Stimulated activated CD4-positive, alpha-beta T cell treated with anti-CD3 and anti-CD28 coated beads, Interleukin-2, amount 100 ng/mL, for 48 hours (primary cell): ENCODE data around the gene TM6SF1.
"Not testable (repeated sequence)": the region's sequence is repeated elsewhere in the genome, so short reads cannot be mapped to it uniquely, and the experiment has no call there.

Source experiments
- DNase-seq, 2 donors: peaks; one replicate each; pipeline ENCODE4 v3.0.0-alpha.2; 2020

Gene TM6SF1

DNA sequence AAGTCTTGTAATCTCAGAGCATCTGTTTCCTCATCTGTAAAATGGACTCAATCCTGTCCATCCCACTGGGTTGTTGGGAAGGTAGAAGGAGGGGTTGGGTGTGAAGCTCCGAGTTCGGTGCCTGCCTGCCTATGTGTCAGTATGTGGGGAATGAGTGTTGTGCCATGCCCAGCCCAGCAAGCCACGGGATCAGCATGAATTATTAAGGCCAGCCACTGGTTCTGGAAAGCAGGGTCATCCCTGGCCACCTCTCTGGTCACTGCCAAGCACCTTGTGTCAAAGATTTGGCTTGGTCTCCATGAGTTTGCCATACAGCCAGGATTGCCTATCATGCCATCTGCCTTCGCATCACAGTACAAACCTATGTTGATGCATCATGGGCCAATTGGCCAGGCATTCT, 11.5 kb downstream of the TM6SF1 start:
- no peak for DNase-seq

DNA sequence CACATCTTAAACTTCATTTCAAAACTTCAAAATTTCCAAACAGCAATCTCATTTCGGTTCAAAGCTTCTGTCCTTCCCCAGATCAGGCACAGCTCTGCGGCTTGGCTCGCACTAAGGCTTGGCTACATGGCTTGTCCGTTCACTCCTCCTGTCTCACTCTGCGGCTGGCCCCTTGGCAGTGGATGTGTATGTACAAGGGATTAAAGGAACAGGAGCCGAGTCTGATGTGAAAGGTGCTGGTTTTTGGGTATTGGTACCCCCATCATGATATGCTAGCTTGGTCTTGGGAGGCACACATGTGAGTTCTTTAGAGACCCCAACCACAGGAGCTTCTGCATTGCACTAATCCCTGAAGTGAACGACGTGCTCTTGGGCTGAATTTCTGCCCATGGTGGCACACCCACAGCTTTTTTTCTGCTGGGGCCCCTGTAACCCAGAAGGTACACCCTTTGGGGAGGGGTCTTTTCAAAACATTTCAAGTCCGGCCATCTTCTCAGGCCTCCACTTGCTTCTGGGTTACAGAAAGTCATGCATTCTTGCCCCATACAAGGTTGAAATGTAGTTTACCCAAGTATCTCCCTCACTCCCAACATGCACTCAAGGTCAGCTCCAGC, 12.6 kb downstream of the TM6SF1 start:
- no peak for DNase-seq

DNA sequence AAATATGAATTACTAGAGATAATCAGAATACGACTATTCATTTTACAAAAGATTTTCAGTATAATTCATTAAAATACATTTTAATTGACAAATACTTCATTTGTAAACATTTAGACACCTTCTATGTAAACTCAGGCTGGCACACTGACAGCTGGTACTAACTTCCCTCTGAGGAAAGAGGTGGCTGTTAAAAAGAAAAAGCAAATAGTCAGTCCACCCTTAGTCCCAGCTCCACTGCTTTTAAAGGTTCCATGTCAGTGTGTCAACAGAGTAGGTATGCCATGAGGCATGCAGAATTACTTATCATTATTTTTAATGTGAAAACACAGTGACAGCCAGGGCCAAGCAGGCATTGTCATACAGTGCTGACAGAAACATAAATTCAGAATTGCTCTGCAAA, 16.1 kb downstream of the TM6SF1 start:
- no peak for DNase-seq

DNA sequence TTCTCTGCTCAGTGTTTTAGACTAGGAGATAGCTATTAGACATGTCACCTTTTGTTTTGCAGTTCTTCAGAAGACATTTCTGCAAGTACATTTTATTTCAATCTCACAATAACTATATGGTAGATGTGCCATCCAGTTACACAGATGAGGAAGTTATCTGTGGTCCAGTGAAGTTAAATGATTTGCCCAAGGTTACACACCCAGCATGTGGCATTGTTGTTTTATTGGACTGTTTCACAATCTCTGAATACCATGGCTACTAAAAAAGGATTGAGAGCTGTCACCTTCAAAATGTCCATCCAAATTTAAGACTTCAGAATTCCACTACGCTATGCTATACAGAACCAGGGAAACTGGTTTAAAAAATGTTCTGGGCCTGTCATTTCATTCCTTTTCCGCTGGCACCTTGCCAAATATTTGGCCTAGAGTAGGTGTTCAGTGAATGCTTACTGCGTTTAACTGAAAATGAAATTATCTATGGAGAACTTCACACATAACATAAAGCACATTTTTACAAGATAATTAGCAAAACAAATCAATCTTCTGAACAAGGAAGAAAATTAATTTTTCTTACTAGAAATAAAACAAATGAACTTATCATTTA, 20.2 kb downstream of the TM6SF1 start:
- DNase-seq = no peak

DNA sequence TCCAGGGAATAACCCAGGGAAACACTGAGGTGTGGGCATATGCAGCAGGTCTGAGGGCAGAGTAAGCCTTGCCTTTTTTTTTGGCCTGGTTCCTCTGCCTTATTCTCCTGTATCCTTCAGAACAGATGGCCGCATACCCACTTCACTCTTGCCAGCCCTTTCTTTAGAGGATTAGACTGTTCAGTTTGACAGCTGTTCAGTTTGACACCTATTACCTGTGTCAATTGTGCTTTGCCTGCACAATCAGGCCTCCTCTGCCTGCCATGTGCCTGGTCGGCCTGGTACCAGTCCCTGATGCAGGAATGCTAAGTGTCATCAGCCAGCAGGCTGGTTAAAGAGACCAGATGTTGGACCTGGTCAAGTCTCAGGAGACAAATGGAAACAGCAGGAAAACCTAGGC, 22.3 kb downstream of the TM6SF1 start:
- DNase-seq = no peak

DNA sequence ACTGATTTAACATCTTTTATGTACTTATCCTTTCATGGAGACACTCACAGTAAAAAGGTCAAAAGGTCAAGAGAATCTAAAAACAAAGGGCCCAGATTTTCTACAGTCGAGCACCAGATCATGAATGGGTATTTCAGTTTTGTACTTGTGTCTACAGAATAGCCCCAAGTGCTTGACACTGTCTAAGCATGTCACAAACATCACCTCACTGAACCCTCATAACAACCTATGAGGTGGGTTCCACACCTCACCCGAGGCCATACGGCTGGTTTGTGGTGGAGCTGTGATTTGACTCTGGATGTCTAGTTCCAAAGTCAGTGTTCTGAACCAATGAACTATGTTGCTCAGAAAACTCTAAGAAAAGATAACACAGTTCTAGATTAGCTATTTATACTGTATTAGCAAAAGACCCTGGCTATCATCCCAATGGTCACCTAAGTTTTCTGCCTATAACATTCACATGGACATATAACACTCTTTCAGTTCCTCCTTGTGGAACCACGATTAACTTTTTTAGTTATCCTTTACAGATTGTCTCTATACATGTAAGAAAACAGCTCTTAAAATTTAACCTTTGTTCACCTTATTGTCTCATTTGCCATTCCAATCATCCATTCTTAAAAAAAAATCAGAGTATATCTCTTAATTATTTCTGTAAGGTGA, 25.5 kb downstream of the TM6SF1 start:
- DNase-seq = no peak

DNA sequence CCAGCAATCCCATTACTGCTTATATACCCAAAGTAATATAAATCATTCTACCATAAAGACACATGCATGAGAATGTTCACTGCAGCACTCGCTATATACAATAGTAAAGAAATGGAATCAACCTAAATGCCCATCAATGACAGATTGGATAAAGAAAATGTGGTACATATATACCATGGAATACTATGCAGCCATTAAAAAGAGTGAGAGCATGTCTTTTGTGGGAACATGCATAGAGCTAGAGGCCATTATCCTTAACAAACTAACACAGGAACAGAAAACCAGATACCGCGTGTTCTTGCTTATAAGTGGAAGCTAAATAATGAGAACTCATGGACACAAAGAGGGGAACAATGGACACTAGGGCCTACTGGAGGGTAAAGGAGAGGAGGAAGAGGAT, 34.7 kb downstream of the TM6SF1 start:
- not testable (repeated sequence) for DNase-seq

DNA sequence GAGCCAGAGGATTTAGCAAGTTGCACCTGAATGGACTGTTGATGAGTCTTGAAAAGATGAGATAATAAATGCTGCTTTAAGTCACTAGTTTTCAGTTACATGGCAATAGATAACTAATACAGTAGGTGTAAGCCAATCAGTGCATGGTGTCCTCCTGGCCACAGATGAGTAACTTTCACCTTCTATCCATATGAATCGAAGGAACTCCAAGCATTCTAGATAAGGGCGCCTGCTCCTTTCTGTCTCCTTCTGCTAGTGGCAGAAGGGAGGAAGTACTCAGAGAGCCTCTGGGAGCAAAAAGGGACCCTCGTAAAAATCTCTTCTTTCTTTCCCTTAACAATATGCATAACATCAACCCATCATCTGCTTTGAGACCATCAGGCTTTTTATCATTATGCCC, 37.3 kb downstream of the TM6SF1 start:
- DNase-seq = no peak

DNA sequence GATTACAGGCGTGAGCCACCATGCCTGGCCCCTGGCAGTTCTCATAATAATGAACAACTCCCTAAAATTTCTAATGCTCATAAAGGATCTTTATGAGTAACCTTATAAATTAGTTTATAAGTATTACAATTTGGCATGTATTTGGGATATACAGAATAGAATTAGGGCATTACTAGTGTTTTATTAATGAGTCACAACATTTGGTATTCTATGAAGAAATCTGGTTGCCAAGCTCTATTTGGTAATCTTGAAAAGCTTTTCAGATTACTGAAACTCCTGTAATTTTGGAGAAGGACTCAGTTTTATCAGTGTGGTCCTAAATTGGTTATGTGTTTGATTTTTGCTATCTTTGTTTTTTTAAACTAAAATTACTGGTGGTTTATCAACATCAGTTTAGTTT, 45.8 kb downstream of the TM6SF1 start:
- no peak for DNase-seq

DNA sequence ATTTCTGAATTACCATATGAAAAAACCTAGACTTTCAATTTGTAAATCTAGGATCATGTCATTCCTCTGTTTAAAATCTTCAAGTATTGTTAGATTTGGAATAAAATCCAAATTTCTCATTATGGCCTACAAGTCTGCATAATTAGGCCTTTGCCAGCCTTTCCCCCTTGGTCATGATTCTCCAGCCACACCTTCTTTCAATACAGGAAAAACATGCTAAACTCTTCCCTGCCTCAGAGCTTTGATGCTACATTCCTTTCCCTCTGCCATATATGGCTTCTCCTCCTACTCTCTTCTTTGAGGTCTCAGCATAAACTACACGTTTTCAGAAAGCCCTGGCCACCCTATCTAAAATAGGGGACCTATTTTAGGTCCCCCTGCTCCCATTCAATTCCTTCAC, 48.5 kb downstream of the TM6SF1 start:
- no peak for DNase-seq

DNA sequence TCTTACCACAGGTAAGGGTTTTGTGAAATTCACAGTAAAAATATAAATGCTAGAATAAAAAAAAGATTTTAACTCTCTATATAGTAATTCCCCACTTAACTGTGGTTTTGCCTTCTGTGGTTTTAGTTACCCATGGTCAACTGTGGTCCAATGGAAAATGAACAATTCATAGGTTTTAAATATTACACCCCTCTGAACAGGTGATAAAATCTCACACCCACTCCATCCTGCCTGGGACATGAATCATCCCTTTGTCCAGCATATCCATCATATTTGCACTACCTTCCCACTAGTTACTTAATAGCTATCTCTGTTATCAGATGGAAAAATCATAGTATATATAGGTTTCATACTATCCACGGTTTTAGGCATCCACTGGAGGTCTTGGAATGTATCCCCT, 50.9 kb downstream of the TM6SF1 start:
- no peak for DNase-seq

DNA sequence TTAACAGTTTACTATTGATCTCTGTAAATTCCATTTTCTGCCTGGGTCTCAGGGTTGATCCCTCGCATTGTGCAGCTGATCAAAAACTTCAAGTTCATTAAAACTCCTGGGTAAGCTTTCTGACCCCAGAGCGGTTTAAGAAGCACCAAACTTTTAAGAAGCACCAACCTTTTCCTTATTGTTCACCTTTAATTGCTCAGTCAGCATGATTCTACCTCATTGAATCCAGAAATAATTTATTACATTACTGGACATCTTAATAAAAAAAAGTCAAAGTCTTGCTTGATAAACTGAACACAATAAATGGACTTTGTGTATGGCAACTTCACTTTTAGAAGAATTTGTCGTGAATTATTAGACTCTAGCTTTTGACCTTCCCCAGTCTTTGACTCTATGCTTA, 53.3 kb downstream of the TM6SF1 start:
- no peak for DNase-seq

DNA sequence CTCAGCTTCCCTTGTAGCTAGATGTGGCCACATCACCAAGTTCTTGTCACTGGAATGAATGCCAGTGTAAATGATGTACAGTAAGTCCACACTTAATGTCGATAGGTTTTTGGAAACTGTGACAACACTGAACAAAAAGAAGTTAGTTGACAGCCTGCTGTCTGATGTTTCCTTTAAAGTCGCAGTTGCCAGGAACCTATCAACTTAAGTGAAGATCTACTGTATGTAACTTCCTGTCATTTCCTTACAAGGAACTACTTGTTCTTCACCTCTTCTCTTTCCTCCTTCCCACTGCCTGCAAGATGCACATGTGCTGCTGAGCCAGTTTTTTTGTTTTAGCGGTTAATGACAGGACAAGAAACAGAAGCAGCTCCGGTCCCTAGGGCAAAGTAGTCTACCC, 55.6 kb downstream of the TM6SF1 start:
- DNase-seq = no peak

DNA sequence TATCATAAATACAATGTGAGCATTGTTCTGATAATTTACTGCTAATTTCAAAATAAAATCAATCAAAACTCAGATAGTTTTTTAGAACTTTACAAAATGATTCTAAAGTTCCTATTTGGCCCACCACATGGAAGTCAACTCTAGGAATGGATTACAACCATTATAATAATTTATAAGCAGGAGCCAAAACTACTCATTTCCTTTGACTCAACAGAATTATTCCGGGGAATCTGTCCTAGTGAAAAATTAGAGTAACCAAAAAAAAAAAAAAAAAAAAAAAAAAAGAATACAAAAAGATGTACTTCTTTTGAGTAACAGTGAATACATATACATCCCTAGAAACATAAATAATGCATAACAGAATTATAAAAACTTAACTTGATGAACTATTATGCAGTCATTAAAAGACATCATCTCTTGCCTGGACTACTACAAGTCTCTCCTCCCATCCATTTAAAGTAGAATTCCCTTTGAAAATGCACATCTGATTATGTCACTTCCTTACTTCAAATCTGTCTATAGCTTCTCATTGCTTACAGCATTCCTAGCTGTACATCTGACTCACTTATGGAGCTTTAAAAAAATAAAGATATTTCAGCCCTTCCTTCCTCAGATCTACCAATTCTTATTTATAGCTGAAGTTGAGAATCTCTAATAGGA, 56.8 kb downstream of the TM6SF1 start:
- no peak for DNase-seq

DNA sequence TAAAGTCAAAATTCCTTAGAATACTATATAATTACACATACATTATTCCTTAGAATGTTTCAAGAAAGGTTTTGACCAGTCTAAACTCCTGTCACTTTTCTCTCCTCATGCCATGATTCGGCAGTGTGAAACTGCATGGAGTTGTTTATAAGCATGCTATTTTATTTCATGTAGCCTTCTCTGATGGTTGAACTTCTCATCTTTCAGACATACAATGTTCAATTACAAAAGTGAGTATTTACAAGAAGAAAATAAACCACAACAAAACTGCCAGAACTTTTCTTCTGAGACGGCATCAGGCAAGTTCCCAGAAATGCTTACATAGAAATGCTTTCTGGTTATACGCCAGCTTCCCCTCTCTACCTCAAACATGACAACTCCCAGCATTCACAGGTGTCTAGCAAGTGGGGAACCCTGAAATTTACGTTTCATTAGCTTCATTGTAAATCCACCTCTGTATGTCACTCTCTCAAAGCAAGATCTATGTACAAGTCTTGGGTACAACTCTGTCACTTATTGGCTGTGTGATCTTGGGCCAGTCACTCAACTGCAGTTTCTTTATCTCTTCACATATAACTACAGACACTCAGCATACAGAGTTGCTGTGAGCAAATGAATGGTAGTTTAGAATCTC, 57.4 kb downstream of the TM6SF1 start:
- DNase-seq = no peak

DNA sequence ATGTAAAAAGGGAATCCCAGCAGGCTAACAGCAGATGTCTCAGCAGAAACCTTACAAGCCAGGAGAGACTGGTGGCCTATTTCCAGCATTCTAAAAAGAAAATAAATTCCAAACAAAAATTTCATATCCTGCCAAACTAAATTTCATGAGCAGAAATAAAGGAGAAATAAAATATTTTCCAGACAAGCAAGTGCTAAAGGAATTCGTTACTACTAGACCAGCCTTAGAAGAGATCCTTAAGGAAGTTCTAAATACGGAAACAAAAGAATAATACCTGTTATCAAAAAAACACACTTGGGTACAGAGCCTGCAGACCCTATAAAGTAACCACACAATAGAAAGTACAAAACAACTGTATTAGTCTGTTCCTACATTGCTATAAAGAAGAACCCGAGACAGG, 58.8 kb downstream of the TM6SF1 start:
- DNase-seq = no peak

DNA sequence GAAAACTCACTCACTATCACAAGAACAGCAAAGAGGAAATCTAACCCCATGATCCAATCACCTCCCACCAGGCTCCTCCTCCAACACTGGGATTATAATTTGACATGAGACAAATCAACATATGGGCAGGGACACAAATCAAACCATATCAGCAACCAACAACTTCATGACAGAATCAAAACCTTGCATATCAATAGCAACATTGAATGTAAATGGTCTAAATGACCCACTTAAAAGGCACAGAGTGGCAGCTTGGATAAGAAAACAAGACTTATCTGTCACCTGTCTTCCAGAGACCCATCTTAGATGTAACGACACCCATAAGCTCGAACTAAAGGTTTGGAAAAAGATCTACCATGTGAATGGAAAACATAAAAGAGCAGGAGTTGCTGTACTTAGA, 59.4 kb downstream of the TM6SF1 start:
- DNase-seq = no peak

DNA sequence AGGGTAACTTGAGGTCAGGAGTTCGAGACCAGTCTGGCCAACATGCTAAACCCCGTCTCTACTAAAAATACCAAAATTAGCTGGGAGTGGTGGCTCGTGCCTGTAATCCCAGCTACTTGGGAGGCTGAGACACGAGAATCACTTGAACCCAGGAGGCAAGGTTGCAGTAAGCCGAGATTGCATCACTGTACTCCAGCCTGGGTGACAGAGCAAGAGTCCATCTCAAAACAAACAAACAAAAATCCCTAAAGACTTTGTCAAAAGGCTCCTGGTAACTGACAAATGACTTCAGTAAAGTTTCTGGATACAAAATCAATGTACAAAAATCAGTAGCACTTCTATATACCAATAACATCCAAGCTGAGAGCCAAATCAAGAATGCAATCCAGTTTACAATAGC, 62.1 kb downstream of the TM6SF1 start:
- DNase-seq = not testable (repeated sequence)

DNA sequence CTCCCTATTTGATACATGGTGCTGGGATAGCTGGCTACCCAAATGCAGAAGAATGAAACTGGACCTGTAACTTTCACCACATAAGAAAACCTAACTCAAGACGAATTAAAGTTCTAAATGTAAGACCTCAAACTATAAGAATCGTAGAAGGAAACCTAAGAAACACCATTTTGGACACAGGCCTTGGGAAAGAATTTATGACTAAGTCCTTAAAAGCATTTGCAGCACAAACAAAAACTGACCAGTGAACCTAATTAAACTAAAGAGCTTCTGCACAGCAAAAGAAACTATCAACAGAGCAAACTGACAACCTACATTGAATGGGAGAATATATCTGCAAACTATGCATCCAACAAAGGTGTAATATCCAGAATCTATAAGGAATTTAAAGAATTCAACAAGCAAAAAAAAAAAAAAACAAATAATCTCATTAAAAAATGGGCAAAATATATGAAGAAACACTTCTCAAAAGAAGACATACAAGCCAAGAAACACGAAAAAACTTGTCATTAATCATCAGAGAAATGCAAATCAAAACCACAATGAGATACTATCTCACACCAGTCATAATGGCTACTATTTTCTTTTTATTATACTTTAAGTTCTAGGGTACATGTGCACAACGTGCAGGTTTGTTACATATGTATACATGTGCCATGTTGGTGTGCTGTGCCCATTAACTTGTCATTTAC, 63.2 kb downstream of the TM6SF1 start:
- DNase-seq = no peak

DNA sequence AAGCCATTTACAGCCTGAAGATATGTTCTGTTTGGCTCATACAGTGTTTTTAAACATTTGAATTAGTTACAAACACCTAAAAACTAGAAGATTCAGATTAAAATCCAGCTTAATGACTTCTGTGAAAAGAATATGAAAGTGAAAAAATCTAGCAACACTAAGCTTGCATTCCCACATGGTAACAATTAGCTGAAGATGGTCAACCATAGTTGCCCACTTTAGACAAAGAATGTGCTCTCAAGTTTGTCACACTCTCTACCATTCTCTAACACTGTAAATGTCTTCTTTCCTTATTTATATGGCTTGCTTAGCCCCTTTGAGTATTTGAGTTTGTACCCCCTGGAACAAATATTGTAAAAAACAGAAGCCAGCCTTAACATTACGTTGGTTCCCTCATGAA, 67.4 kb downstream of the TM6SF1 start:
- no peak for DNase-seq

DNA sequence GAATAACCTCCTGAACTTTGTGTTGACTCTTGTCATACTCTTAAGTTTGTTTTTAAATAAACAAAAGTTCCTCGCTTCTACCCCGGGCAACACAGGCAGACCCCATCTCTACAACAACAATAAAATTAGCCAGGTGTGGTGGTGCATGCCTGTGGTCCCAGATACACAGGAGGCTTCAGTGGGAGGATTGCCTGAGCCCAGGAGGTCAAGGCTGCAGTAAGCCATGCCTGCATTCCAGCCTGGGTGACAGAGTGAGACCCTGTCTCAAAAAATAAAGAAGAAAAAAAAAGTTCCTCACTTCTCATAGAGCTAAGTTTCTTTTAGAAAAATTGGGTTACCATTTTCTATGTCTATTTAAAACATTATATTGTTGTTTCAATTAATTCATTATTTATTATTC, 70.9 kb downstream of the TM6SF1 start:
- DNase-seq = no peak

DNA sequence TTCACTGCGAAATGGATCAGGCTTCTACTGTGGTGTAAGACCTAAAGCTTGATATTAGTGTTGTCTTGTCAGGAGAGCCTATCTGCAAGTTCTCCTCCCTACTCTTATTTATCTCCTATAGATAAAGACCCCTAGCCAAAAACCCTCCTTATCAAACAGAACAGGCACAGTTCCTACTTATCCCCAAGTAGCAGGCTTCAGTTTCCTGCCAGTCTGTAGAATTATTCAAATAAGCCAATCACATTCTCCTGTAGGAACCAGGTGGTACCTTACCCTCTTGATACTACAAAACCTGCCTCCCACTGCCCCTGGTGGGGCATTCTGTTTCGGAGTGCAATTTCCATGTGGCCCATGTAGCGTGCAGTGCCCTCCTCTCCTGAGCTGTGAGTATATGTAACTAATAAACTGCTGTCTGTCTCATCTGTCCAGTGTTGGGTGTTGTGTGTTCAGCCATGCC, 71.5 kb downstream of the TM6SF1 start:
- no peak for DNase-seq

DNA sequence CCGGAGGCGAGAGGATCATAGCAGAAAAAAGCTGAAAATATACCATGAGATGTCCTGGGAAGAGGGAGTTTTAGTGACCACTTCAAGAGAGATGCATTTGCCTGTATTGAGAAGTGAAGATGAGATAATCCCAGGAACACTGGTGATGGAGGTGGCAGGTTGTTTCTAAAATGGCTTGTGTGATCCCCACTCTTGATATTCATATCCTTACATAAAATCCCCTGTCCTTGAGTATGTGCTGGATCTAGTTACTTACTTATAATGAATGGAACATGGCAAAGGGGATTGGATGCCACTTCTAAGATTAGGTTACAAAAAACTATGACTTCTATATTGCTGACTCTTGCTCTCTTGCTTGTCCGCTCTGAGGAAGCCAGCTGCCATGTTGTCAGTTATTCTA, 78.1 kb downstream of the TM6SF1 start:
- no peak for DNase-seq
